Mesenchymal stem cell (in vitro differentiated cells and primary cell): Measurements from ENCODE around the gene AKAP6.
A peak's percentile ranks its signal among the peaks of the same experiment; 100 is the strongest.

Experiments used
- DNase-seq: peaks from one replicate; pipeline ENCODE4 v3.0.0-alpha.2; 2013
- H2AFZ ChIP-seq: one replicate; pipeline ENCODE4 v1.6.1; 2013; ENCODE audit warnings: low read depth, mild to moderate bottlenecking, control low read depth, inconsistent platforms, low read length, moderate library complexity
- H2AK5ac ChIP-seq: 2 replicates; pipeline ENCODE4 v1.6.1; 2013; ENCODE audit warnings: low read length, moderate library complexity, mild to moderate bottlenecking, inconsistent platforms; ENCODE audit not compliant: severe bottlenecking
- H2BK120ac ChIP-seq: one replicate; pipeline ENCODE4 v1.6.1; 2013; ENCODE audit warnings: low read depth, mild to moderate bottlenecking, inconsistent platforms, low read length, moderate library complexity
- H2BK12ac ChIP-seq, 2 experiments: one replicate each; pipeline ENCODE4 v1.6.1; 2013; ENCODE audit warnings: inconsistent platforms in 2 of 2, low read length in 2 of 2, mild to moderate bottlenecking in 2 of 2, moderate library complexity in 2 of 2, control low read depth in 1 of 2
- H2BK15ac ChIP-seq: one replicate; pipeline ENCODE4 v1.6.1; 2013; ENCODE audit warnings: mild to moderate bottlenecking, low read depth, inconsistent platforms; ENCODE audit not compliant: poor library complexity, severe bottlenecking
- H2BK5ac ChIP-seq: 2 replicates; pipeline ENCODE4 v1.6.1; 2013; ENCODE audit warnings: low read depth, mild to moderate bottlenecking, low read length, control low read depth, inconsistent platforms; ENCODE audit not compliant: poor library complexity, severe bottlenecking
- H3K14ac ChIP-seq, 2 experiments: one replicate each; pipeline ENCODE4 v1.6.1; 2013; ENCODE audit warnings: inconsistent platforms in 2 of 2, low read length in 2 of 2, control low read depth in 1 of 2, mild to moderate bottlenecking in 1 of 2, moderate library complexity in 1 of 2
- H3K18ac ChIP-seq, 2 experiments: one replicate each; pipeline ENCODE4 v1.6.1; 2013; ENCODE audit warnings: inconsistent platforms in 2 of 2, low read length in 2 of 2, control low read depth in 1 of 2, low read depth in 1 of 2, mild to moderate bottlenecking in 1 of 2
- H3K23ac ChIP-seq, 2 experiments: one replicate each; pipeline ENCODE4 v1.6.1; 2013; ENCODE audit warnings: inconsistent platforms in 2 of 2, low read length in 2 of 2, mild to moderate bottlenecking in 2 of 2, moderate library complexity in 2 of 2, control low read depth in 1 of 2
- H3K27ac ChIP-seq: 2 replicates; pipeline ENCODE4 v1.5.1; 2013; ENCODE audit warnings: mild to moderate bottlenecking, moderate library complexity, low read length, control low read depth, inconsistent platforms; ENCODE audit not compliant: poor library complexity, severe bottlenecking
- H3K27me3 ChIP-seq, 2 experiments: 2 replicates each; pipeline versions ENCODE4 v1.6.1 to v1.7.0; 2013; ENCODE audit warnings: low read length in 2 of 2, mild to moderate bottlenecking in 2 of 2, moderate library complexity in 2 of 2, control low read depth in 1 of 2, inconsistent platforms in 1 of 2; ENCODE audit not compliant: control insufficient read depth in 1 of 2, insufficient read depth in 1 of 2
- H3K36me3 ChIP-seq, 2 experiments: 2 replicates each; pipeline versions ENCODE4 v1.6.1 to v1.7.0; 2013; ENCODE audit warnings: low read length in 2 of 2, control low read depth in 1 of 2, inconsistent platforms in 1 of 2, low read depth in 1 of 2, mild to moderate bottlenecking in 1 of 2; ENCODE audit not compliant: insufficient read depth in 2 of 2, control insufficient read depth in 1 of 2
- H3K4ac ChIP-seq, 2 experiments: one replicate each; pipeline ENCODE4 v1.6.1; 2013; ENCODE audit warnings: inconsistent platforms in 2 of 2, low read length in 2 of 2, mild to moderate bottlenecking in 2 of 2, moderate library complexity in 2 of 2, control low read depth in 1 of 2, low read depth in 1 of 2
- H3K4me1 ChIP-seq: 2 replicates; pipeline ENCODE4 v1.6.1; 2013; ENCODE audit warnings: low read depth, low read length, control low read depth; ENCODE audit not compliant: control insufficient read depth, insufficient read depth
- H3K4me2 ChIP-seq: 2 replicates; pipeline ENCODE4 v1.6.1; 2013; ENCODE audit warnings: low read length, mild to moderate bottlenecking, inconsistent platforms; ENCODE audit not compliant: poor library complexity, severe bottlenecking
- H3K4me3 ChIP-seq, 2 experiments: 2 replicates each; pipeline versions ENCODE4 v1.5.1 to v1.7.0; 2013; ENCODE audit warnings: low read length in 2 of 2, mild to moderate bottlenecking in 2 of 2, control low read depth in 1 of 2, low read depth in 1 of 2; ENCODE audit not compliant: insufficient read depth in 1 of 2
- H3K79me1 ChIP-seq: replicated peaks from 2 replicates; pipeline ENCODE4 v1.6.1; 2013; ENCODE audit warnings: mild to moderate bottlenecking, control low read depth, low read length, inconsistent platforms; ENCODE audit not compliant: poor library complexity, severe bottlenecking
- H3K9ac ChIP-seq: 2 replicates; pipeline ENCODE4 v1.7.0; 2013; ENCODE audit warnings: mild to moderate bottlenecking, low read length, moderate library complexity
- H3K9me3 ChIP-seq: 2 replicates; pipeline ENCODE4 v1.7.0; 2013; ENCODE audit warnings: mild to moderate bottlenecking, low read length; ENCODE audit not compliant: control insufficient read depth
- H4K8ac ChIP-seq: one replicate; pipeline ENCODE4 v1.6.1; 2013; ENCODE audit warnings: inconsistent platforms, mild to moderate bottlenecking, low read length, moderate library complexity
- H4K91ac ChIP-seq: one replicate; pipeline ENCODE4 v1.6.1; 2013; ENCODE audit warnings: mild to moderate bottlenecking, low read length, inconsistent platforms
- WGBS: methylation state at CpG from one replicate; pipeline ENCODE4 v1.1.7; 2013; ENCODE audit warnings: mixed read lengths; 5-methylcytosine and 5-hydroxymethylcytosine counted together

The AKAP6 gene

GRCh38 chr14:32645551-32645950, 316.5 kb downstream of the AKAP6 start:
- Histone ChIP-seq H2AK5ac (no peak overlapping the region), H3K9ac (no peak overlapping the region), H3K23ac (no peak overlapping the region), H3K27ac (no peak overlapping the region), H2BK15ac (no peak overlapping the region), H4K91ac (no peak overlapping the region), H3K18ac (no peak overlapping the region), H4K8ac (no peak overlapping the region), H3K36me3 (no peaks in the 10 kb centered on the region), H3K14ac (no peak overlapping the region), H3K4me2 (no peak overlapping the region), H3K9me3 (no peaks in the 10 kb centered on the region), H2BK120ac (no peak overlapping the region), H3K27me3 (no peaks in the 10 kb centered on the region), H2AFZ (no peak overlapping the region), H2BK5ac (no peak overlapping the region), H3K4me3 (no peak overlapping the region), H3K4ac (no peak overlapping the region), H3K79me1 (no peaks in the 10 kb centered on the region), H2BK12ac (no peak overlapping the region), H3K4me1 (no peaks in the 10 kb centered on the region)
- no peak for DNase-seq
- WGBS, result 100% methylated on average over 1 of the region's 1 CpG

- H3K18ac ChIP-seq, result no peak overlapping the region
- H3K4me3 ChIP-seq, result no peak overlapping the region
- H2BK120ac ChIP-seq, result no peak overlapping the region
- H3K27me3 ChIP-seq, result no peaks in the 10 kb centered on the region
- no peak overlapping the region for H3K23ac ChIP-seq
- H2AK5ac ChIP-seq, result no peak overlapping the region
- H2BK15ac ChIP-seq, result no peak overlapping the region
- no peak overlapping the region for H4K91ac ChIP-seq
- no peaks in the 10 kb centered on the region for H3K4me1 ChIP-seq
- H3K36me3 ChIP-seq, result no peaks in the 10 kb centered on the region
- no peak overlapping the region for H3K14ac ChIP-seq
- no peak overlapping the region for H2AFZ ChIP-seq
- H3K9me3 ChIP-seq, result no peaks in the 10 kb centered on the region
- no peak overlapping the region for H3K27ac ChIP-seq
- H4K8ac ChIP-seq, result no peak overlapping the region
- H2BK12ac ChIP-seq, result no peak overlapping the region
- no peak overlapping the region for H3K4me2 ChIP-seq
- H3K4ac ChIP-seq, result no peak overlapping the region
- H3K9ac ChIP-seq, result peak overlapping the region; percentile 48
- no peak overlapping the region for H2BK5ac ChIP-seq
- peak; percentile 73 for DNase-seq
- H3K79me1 ChIP-seq, result no peaks in the 10 kb centered on the region
Measured at GRCh38 chr14:32648434-32648833, 319.3 kb downstream of the AKAP6 start.

DNA sequence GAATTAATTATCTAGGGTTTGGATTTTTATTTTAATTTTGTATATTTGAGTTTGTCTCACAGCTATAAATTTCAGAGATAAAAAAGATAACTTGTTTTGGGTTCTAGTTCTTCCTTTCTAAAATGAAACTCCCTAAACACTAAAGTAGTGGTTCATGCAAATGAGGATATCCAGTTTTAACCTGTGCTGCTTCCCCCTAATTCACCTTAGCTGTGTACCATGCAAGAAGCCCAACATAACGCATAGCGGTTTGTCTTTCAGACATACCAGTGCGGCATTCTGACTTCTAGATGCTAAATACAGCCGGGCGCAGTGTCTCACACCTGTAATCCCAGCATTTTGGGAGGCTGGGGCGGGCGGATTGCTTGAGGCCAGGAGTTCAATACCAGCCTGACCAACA, 320.9 kb downstream of the AKAP6 start:
- no peak overlapping the region for H3K23ac ChIP-seq
- H2AFZ ChIP-seq, result no peak overlapping the region
- H3K4ac ChIP-seq, result no peak overlapping the region
- DNase-seq, result no peak
- no peak overlapping the region for H3K4me3 ChIP-seq
- H3K4me2 ChIP-seq, result no peak overlapping the region
- no peaks in the 10 kb centered on the region for H3K9me3 ChIP-seq
- WGBS, result 96% methylated on average over 7 of the region's 7 CpGs
- no peak overlapping the region for H4K91ac ChIP-seq
- no peaks in the 10 kb centered on the region for H3K36me3 ChIP-seq
- H3K27ac ChIP-seq, result no peak overlapping the region
- no peak overlapping the region for H2BK15ac ChIP-seq
- H2BK5ac ChIP-seq, result no peak overlapping the region
- H2BK12ac ChIP-seq, result no peak overlapping the region
- H3K18ac ChIP-seq, result no peak overlapping the region
- H3K79me1 ChIP-seq, result no peaks in the 10 kb centered on the region
- no peak overlapping the region for H2AK5ac ChIP-seq
- H4K8ac ChIP-seq, result no peak overlapping the region
- H3K9ac ChIP-seq, result no peak overlapping the region
- H3K4me1 ChIP-seq, result no peaks in the 10 kb centered on the region
- no peaks in the 10 kb centered on the region for H3K27me3 ChIP-seq
- H2BK120ac ChIP-seq, result no peak overlapping the region
- no peak overlapping the region for H3K14ac ChIP-seq

DNA sequence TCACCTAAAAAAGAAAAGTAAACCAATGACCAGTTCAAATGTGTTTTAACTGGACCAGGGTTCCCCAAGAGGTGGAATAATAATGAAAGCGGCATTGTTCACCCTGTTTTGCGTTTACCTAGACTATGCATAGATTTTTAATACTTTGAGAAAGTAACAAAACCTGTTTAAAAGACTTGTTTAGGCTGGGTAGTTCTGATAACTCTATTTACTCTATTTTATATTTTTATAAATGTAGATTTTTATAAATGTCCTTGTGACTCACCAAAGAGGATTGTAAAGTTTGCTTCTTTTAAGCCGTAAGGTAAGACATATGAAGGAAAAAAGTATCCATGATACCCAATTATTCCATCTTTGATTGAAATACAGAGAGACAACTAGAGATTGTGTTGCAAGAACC, 321.6 kb downstream of the AKAP6 start:
- Histone ChIP-seq H3K27ac (no peak overlapping the region), H3K18ac (no peak overlapping the region), H3K36me3 (no peaks in the 10 kb centered on the region), H3K27me3 (no peaks in the 10 kb centered on the region), H2BK12ac (no peak overlapping the region), H4K8ac (no peak overlapping the region), H2AFZ (no peak overlapping the region), H3K4me2 (no peak overlapping the region), H3K9me3 (no peaks in the 10 kb centered on the region), H3K14ac (no peak overlapping the region), H3K4me3 (no peak overlapping the region), H3K9ac (no peak overlapping the region), H2BK5ac (no peak overlapping the region), H2BK120ac (no peak overlapping the region), H3K4me1 (no peaks in the 10 kb centered on the region), H3K23ac (no peak overlapping the region), H4K91ac (no peak overlapping the region), H3K79me1 (no peaks in the 10 kb centered on the region), H3K4ac (no peak overlapping the region), H2AK5ac (no peak overlapping the region), H2BK15ac (no peak overlapping the region)
- WGBS, result 100% methylated on average over 2 of the region's 3 CpGs
- DNase-seq, result no peak
